ENCODE results near the gene HEG1. TPM values are rescaled to one million over a fixed set of nuclear protein-coding genes. Genes with fewer than 3 reads are reported as not detected.

HEG1 gene
- total RNA-seq, 1 donor from 2014 or later: 14.4 TPM

DNA sequence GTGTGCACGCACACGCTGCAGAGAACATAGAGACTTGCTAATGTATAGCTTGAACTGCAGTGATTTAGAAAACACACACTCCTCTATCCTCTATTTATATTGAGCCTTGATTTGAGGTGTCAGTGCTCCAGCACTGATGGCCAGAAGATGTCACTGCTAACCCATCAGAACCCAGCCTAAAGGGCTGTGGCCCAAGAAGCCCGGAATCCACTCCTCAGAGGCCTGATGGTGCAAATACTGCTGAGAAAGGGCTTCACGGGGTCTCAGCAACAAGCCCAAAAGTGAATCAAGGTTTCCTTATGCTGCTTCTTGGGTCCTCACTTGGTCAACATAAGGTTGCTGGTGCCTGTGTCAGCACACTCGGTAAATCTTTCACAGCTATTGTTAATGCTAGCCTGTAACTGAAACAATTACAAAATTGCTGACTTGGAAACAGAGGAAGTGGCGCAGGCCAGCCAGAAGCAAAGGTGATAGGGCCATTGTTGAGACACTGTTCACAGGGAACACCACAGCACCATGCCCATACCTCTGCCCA lies 60.3 kb downstream of the HEG1 start:
- H3K4me1 Mint-ChIP-seq: peaks cover 14% of the 10 kb centered on the region
- DNase-seq (ENCODE audit: low spot score in 2 of 2, unreplicated experiment in 2 of 2): peak in 1 of 2 experiments; percentile 45
- TF ChIP-seq, protein P1, sequence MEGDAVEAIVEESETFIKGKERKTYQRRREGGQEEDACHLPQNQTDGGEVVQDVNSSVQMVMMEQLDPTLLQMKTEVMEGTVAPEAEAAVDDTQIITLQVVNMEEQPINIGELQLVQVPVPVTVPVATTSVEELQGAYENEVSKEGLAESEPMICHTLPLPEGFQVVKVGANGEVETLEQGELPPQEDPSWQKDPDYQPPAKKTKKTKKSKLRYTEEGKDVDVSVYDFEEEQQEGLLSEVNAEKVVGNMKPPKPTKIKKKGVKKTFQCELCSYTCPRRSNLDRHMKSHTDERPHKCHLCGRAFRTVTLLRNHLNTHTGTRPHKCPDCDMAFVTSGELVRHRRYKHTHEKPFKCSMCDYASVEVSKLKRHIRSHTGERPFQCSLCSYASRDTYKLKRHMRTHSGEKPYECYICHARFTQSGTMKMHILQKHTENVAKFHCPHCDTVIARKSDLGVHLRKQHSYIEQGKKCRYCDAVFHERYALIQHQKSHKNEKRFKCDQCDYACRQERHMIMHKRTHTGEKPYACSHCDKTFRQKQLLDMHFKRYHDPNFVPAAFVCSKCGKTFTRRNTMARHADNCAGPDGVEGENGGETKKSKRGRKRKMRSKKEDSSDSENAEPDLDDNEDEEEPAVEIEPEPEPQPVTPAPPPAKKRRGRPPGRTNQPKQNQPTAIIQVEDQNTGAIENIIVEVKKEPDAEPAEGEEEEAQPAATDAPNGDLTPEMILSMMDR (IDR thresholded peaks at IDR 0.05; ENCODE audit: unreplicated experiment): no peak
- H3K27ac Mint-ChIP-seq: no peak overlapping the region
- H3K27me3 Mint-ChIP-seq (ENCODE audit: low read depth): no peaks in the 10 kb centered on the region
- H3K36me3 Mint-ChIP-seq: no peaks in the 10 kb centered on the region
- no peak overlapping the region for H3K4me3 Mint-ChIP-seq
- no peaks in the 10 kb centered on the region for H3K9me3 Mint-ChIP-seq

DNA sequence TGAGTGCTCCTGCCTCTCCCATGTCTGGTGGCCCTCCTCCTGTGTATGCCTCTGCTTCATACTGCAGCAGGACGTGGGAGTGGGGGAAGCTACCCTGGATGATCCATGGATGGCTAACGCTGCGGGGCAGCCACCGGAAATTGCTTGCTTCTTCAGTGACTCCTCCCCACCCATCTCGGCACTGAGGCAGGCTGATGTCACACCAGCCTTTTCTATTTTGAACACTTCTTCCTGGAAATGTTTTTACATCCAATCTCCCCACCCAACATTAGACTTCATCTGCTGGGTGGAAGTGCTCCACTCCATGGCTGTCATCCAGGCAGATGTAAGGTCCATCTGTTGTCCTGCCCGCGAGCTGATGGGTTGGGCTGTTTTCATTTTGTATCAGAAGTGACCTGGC lies 62.3 kb downstream of the HEG1 start:
- no peak for DNase-seq (ENCODE audit: low spot score in 2 of 2, unreplicated experiment in 2 of 2)
- peaks cover 11% of the 10 kb centered on the region for H3K4me1 Mint-ChIP-seq
- H3K36me3 Mint-ChIP-seq: no peaks in the 10 kb centered on the region
- H3K4me3 Mint-ChIP-seq: no peak overlapping the region
- H3K27ac Mint-ChIP-seq: no peak overlapping the region
- TF ChIP-seq, protein P1 (IDR thresholded peaks at IDR 0.05; ENCODE audit: unreplicated experiment): no peak
- no peaks in the 10 kb centered on the region for H3K27me3 Mint-ChIP-seq (ENCODE audit: low read depth)
- no peaks in the 10 kb centered on the region for H3K9me3 Mint-ChIP-seq

GRCh38 chr3:124992041-124992440 lies 63.8 kb downstream of the HEG1 start:
- TF ChIP-seq, protein P1 (IDR thresholded peaks at IDR 0.05; ENCODE audit: unreplicated experiment): no peak
- H3K27me3 Mint-ChIP-seq (ENCODE audit: low read depth): no peaks in the 10 kb centered on the region
- H3K4me3 Mint-ChIP-seq: no peak overlapping the region
- no peaks in the 10 kb centered on the region for H3K9me3 Mint-ChIP-seq
- H3K36me3 Mint-ChIP-seq: no peaks in the 10 kb centered on the region
- H3K27ac Mint-ChIP-seq: no peak overlapping the region
- H3K4me1 Mint-ChIP-seq: peaks cover 7% of the 10 kb centered on the region
- DNase-seq (ENCODE audit: low spot score in 2 of 2, unreplicated experiment in 2 of 2): no peak

GRCh38 chr3:124986192-124987143 lies 69.3 kb downstream of the HEG1 start:
- TF ChIP-seq, protein P1 (IDR thresholded peaks at IDR 0.05; ENCODE audit: unreplicated experiment): no peak
- Mint-ChIP-seq H3K36me3 (no peaks in the 10 kb centered on the region), H3K4me3 (no peak overlapping the region), H3K27me3 (ENCODE audit: low read depth) (no peaks in the 10 kb centered on the region), H3K4me1 (peaks cover 3% of the 10 kb centered on the region), H3K27ac (no peak overlapping the region), H3K9me3 (no peaks in the 10 kb centered on the region)
- DNase-seq (ENCODE audit: low spot score in 2 of 2, unreplicated experiment in 2 of 2): no peak

GRCh38 chr3:124985349-124985748 lies 70.4 kb downstream of the HEG1 start:
- H3K4me3 Mint-ChIP-seq: no peak overlapping the region
- no peaks in the 10 kb centered on the region for H3K9me3 Mint-ChIP-seq
- no peak for DNase-seq (ENCODE audit: low spot score in 2 of 2, unreplicated experiment in 2 of 2)
- TF ChIP-seq, protein P1 (IDR thresholded peaks at IDR 0.05; ENCODE audit: unreplicated experiment): no peak
- peaks cover 3% of the 10 kb centered on the region for H3K4me1 Mint-ChIP-seq
- peak overlapping the region; percentile 82 for H3K27ac Mint-ChIP-seq
- no peaks in the 10 kb centered on the region for H3K27me3 Mint-ChIP-seq (ENCODE audit: low read depth)
- no peaks in the 10 kb centered on the region for H3K36me3 Mint-ChIP-seq
